ENCODE results near the gene ZAR1L.

DNA sequence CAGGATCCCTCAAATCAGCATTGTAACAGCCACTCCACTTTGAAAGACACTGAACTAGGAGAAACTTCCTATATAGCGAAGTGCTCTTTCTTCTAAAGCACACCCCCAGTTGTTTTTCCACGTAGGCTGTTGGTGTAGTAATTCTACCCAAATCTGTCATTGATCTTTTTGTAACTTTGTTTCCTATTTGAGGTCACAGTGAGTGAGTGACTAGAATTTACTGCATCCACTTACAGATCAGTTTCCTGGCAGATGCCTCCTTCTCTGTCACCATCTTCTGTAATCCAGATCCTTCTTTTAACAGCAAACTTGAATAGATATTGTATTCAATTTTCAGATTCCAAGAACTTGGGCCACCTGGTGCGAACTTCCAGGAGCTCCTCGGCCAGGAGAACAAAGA, 15.3 kb downstream of the ZAR1L start:
- TF ChIP-seq, protein P1, sequence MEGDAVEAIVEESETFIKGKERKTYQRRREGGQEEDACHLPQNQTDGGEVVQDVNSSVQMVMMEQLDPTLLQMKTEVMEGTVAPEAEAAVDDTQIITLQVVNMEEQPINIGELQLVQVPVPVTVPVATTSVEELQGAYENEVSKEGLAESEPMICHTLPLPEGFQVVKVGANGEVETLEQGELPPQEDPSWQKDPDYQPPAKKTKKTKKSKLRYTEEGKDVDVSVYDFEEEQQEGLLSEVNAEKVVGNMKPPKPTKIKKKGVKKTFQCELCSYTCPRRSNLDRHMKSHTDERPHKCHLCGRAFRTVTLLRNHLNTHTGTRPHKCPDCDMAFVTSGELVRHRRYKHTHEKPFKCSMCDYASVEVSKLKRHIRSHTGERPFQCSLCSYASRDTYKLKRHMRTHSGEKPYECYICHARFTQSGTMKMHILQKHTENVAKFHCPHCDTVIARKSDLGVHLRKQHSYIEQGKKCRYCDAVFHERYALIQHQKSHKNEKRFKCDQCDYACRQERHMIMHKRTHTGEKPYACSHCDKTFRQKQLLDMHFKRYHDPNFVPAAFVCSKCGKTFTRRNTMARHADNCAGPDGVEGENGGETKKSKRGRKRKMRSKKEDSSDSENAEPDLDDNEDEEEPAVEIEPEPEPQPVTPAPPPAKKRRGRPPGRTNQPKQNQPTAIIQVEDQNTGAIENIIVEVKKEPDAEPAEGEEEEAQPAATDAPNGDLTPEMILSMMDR (IDR thresholded peaks at IDR 0.05), result no peak
- TF ChIP-seq POLR2A (IDR thresholded peaks at IDR 0.05), result no peak

Measured in transverse colon (tissue), 3 donors.